NCI-H82 treated with DMSO at 0.1 percent for 48 hours (cell line): ENCODE measurements around the gene STIM2.
"Not testable (repeated sequence)": the region's sequence is repeated elsewhere in the genome, so short reads cannot be mapped to it uniquely, and the experiment has no call there.

Experiments used
- DNase-seq: peaks from one replicate; lab custom pipeline; 2025; ENCODE audit not compliant: unreplicated experiment; lab: John Stamatoyannopoulos, UW

Gene STIM2

GRCh38 chr4:26860157-26860921, at the start of gene STIM2:
TSS of gene STIM2 (plus strand) at chr4:26860841.
- DNase-seq, result peak; percentile 88

DNA sequence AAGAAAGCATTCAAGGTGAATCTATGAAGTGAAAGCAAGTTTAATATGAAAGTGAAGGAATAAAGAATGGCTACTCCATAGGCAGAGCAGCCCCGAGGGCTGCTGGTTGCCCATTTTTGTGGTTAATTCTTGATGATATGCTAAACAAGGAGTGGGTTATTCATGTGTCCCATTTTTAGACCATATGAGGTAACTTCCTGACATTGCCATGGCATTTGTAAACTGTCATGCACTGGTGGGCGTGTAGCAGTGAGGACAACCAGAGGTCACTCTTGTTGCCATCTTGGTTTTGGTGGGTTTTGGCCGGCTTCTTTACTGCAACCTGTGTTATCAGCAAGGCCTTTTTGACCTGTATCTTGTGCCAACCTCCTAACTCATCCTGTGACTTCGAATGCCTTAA, 49.1 kb upstream of the STIM2 start:
- not testable (repeated sequence) for DNase-seq

DNA sequence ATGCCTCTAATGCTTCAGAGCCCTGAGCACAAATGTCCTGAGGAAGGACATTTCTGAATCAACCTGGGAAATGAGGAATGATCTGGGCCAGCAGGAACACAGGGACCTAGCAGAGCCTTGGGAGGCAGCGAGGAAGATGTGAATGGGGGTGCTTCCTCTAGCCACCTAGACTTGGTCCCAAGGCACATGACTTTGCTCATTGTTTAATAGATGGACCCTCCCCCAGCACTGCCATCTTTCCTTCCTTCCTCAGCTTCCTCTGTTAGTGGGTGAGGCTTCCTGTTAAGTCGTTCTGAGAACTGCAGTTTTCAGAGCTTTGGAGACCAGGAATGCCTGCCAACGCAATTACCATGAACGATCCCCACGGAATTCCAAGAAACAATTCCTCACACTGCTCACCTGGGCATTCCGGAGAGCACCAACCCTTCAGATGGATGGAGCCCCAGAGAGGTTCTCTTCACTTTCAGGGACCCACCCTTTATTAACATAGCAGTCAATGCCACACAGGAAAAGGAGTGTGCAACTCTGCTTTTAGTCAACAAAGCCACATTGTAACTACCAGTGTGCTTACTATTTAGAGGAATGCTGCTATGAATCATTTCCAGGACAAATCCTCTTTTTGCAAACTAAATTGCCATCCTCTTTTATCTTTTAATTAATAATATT, 48.5 kb upstream of the STIM2 start:
- no peak for DNase-seq

DNA sequence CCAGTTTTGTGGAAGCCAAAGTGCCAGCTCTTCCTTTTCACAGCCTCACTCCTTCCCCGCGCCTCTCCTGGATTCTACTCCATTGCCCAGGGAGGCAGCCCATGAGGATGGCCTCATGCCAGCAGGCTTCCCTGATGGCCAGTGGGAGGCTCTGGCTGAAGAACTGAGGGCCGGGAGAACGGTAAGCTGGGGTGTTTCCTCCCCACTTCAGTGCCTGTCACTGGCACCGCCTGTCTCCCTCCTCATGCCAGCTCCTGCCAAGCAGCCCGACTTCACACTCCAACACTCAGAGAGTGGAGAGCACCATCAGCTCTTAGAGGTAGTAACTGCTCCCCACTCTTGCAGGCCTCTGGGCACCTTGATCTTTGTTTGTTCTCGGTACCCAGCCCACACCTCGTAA, 46.9 kb upstream of the STIM2 start:
- no peak for DNase-seq

DNA sequence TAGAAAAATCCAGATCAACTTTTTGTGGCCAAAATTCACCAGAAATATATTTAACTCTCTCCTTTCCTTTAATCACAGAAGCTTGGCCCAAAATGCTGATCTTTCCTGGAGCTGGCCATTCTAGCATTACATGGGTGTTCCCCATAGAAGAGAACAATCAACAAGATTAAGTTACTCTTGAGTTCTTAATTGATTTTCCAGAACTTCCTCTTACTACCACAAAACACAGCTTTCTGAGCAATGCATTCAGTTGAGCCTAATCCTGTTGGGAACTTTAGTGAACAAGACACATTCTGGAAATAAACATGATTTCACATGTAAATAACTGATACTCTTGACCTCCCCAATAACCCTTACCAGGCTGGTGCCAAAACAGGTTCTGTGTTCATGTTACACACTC, 45.4 kb upstream of the STIM2 start:
- DNase-seq, result no peak

GRCh38 chr4:26815706-26816105, 44.9 kb upstream of the STIM2 start:
- no peak for DNase-seq

DNA sequence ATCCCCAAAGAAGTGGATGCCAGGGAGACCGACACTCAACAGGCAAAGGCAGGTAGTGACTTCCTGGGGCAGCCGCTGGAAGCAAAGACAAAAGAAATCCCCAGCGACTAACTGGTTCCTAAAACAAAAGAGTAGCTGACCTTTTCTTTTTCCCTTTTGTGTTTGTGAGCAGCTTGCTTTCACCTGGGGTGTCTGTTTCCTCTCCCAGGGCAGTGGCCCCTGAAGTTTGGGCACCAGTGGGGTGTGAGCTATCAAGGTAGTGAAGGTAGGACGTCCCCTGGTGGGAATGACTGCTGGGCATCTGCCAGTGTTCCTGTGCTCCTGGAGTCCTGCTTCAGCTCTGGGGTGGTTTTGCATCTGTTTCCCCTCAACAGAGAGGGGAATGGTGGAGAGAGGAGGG, 41.6 kb upstream of the STIM2 start:
- no peak for DNase-seq

DNA sequence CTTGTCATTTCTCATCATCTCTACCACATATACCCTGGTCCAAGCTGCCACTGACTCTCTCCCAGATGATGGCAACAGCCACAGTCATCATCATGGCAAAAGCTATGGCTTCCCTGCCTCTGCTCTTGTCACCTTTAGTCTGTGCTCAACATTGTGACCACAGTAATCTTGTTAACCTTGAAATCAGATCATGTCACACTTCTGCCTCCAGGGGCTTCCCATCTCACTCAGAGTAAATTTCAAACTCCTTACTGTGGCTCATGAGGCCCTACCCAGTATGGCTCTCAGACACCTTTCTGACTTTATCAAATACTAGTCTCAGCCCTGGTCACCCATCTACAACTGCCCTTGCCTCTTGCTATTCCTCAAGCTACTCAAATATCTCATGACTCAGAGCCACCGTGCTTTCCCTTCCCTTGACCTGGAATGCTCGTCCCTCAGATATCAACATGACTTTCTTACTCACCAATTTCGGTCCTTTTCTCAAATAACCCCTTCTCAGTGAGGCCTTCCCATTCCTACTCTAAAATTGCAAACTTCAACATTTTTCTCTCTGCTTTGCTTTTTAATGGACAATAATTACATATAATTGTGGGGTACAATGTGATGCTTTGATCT, 41.1 kb upstream of the STIM2 start:
- DNase-seq, result peak; percentile 31

DNA sequence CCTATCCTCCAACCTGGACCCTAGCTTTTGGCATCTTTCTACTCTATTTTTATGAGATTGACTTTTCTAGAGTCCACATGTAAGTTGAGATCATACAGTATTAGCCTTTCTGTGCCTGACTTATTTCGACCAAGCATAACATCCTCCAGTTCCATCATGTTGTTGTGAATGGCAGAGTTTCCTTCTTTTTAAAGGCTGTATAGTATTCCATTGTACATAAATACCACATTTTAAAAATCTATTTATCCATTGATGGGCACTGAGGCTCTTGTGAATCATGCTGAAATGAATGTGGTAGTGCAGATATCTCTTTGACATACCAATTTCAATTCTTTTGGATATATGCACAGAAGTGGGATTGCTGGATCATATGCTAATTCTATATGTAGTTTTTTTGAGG, 40.3 kb upstream of the STIM2 start:
- DNase-seq, result no peak

- DNase-seq, result no peak
Observed at GRCh38 chr4:26821031-26821430, 39.6 kb upstream of the STIM2 start.

DNA sequence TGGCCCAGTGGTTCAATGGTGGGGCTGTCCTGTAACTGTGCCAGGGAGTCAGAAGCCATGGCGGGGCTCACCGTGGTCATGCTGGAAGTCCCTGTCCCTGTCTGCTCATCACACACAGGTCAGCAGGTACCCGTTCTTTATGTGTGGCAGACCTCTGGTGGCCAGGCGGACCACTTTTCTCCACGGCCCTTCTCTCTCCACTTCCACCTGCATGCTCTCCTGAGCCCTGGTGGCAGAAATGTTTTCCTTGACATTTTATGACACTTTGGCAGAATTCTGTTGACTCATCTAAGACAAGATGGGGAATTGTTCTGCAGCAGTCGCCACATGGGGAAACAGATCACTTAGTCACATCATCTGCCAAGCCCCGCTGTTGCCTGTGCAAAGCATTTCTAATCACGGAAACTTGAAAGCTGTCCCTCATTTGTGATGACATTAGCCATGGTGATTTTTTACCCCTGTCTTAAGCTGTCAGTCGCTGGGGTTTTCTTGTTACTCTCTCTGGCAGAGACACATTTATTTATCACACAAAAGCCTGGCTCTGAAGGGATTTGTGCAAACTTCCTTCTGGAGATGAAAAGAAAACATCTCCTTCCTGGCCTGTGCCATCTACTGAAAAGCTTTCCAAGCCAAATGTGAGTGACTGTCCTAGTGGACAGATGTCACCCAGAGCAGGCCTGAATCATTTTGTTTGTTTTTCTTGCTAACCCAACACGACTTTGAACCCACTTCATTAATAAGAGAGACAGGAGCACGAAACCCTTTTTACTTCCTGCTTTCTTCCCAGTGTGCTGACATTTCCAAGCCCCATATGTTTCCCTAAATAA, 38.8 kb upstream of the STIM2 start:
- DNase-seq, result no peak

DNA sequence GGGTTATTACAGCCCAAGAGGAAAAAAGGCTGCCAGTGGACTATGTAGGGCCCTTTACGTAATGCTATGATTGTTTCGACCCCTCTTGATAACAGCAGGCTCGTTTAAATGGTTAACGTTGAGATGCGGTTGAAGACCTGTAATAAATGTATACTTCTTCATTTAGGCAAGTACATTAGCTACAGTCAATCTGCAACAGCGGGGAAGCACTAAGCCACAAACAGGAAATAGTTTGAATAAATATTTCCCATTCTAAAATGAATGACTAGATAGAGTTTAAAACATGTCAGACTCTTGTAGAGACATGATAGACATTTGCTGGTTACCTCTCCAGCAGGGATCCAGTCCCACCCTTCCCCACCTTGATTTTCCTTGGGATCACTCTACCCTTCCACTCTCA, 38.1 kb upstream of the STIM2 start:
- DNase-seq, result no peak

DNA sequence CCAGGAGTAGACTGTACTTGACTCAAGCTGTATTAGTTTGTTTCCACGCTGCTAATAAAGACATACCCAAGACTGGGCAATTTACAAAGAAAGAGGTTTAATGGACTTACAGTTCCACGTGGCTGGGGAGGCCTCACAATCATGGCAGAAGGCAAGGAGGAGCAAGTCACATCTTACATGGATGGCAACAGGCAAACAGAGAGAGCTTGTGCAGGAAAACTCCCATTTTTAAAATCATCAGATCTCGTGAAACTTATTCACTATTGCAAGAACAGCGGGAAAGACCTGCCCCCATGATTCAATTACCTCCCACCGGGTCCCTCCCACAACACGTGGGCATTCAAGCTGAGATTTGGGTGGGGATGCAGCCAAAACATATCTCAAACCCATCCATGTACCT, 37.7 kb upstream of the STIM2 start:
- DNase-seq, result not testable (repeated sequence)

DNA sequence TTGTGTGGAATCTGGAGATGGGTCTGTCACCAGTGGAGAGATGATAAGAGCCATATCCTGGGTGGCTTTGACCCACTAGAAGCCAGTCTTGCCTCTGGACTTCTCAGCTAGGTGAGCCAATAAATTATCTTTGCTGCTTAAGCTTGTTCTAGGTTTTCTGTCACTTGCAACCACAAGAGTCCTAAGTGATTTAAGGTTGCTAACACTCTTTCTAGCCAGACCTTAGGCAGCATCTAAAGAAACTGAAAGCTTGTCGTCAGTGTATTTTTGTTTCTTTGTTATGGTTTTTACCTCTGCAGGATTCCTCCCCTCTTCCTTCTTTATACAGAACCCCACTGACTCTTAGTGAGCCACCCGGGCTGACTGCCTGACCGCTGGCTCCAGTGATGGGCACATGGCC, 37.1 kb upstream of the STIM2 start:
- DNase-seq, result no peak

- DNase-seq, result no peak
Observed at GRCh38 chr4:26824667-26825066, 36.0 kb upstream of the STIM2 start.

GRCh38 chr4:26826721-26827120, 33.9 kb upstream of the STIM2 start:
- DNase-seq, result no peak

DNA sequence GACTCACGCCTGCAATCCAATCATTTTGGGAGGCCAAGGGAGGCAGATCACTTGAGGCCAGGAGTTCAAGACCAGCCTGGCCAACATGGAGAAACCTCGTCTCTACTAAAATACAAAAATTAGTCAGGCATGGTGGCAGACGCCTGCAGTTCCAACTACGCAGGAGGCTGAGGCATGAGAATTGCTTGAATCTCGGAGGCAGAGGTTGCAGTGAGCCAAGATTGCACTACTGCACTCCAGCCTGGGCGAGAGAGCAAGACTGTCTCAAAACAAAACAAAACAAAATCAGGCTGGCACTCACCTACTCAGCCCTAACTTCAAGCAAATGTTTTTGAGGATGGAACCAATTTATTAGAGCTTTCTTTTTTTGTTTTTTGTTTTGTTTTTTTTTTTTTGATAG, 33.3 kb upstream of the STIM2 start:
- DNase-seq, result not testable (repeated sequence)

DNA sequence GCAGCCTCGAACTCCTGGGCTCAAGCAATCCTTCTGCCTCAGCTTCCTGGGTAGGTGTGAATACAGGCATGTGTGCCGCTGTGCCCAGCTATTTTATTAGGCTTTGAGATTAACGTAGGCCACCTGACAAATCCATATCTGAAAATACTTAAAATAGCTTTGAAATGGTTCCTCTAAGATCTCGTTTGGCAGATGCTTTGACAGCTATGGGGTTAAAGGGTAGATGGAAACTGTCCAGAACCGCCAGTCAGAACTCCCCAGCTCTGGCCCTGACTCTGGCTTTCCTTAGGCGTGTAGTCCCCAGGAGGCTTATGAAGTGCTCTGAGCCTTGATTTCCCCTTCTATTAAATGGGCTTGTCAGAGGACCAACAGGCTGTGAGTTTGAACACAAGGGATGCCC, 32.8 kb upstream of the STIM2 start:
- DNase-seq, result no peak

DNA sequence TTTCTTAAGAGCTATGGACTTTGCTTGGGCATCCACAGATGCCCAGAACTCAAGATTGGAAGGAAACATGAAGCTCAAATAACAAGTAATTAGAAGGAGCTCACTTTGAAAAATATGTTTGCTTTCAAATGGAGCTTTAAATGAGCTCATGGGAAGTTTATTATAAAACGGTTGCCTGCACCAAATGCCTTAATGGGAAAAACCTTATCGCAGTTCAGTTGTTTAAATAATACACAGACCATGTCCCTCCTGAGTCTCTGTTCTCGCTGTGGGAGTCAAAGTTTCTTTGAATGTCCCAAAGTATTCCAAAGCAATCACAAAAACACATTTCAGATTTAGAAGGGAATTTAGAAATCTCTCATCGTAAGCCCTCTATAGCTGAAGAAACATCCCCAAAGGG, 31.6 kb upstream of the STIM2 start:
- no peak for DNase-seq

GRCh38 chr4:26830033-26830432, 30.6 kb upstream of the STIM2 start:
- DNase-seq, result no peak

GRCh38 chr4:26830701-26831100, 29.9 kb upstream of the STIM2 start:
- no peak for DNase-seq
